Activated CD8-positive, alpha-beta memory T cell treated with anti-CD3 and anti-CD28 coated beads, Interleukin-2, amount 50 U/mL, for 24 hours (primary cell): Measurements from ENCODE around the gene SINHCAF.
"Not testable (repeated sequence)": the region's sequence is repeated elsewhere in the genome, so short reads cannot be mapped to it uniquely, and the experiment has no call there.

Experiments used
- DNase-seq: peaks from one replicate; pipeline ENCODE4 v3.0.0-alpha.2; 2020; ENCODE audit errors: extremely low read depth

Gene SINHCAF

DNA sequence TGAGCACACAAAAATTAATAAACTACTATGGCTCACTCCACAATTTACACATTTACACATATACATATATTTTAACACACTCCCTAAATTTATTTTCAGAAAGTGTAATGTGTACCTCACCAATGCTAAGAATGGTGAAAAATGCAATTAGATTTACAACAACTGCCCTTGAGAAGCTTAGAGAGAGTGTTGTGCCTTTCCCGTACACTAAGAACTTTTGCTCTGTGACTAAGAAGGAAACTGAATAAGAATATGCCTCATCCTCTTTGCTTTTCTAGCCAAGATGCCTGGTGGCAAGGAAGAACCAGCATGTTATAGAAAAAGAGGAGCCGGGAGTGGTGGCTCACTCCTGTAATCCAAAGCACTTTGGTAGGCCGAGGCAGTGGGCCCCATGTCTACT lies 62.3 kb downstream of the SINHCAF start:
- no peak for DNase-seq

DNA sequence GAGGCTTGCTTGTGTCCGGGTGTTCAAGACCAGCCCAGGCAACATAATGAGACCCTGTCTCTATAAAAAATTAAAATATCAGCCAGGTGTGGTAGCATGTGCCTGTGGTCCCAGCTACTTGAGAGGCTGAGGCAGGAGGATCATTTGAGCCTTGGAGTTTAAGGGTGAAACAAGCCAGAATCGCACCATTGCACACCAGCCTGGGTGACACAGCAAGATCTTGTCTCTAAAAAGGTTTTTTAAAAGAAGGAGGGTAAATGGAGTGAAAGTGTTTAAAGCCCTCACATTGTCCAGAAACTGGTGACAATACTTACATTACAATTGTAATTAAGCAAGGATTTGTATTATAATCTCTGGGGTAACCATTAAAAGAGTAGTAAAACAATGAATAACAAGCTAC lies 64.2 kb downstream of the SINHCAF start:
- DNase-seq, result no peak

DNA sequence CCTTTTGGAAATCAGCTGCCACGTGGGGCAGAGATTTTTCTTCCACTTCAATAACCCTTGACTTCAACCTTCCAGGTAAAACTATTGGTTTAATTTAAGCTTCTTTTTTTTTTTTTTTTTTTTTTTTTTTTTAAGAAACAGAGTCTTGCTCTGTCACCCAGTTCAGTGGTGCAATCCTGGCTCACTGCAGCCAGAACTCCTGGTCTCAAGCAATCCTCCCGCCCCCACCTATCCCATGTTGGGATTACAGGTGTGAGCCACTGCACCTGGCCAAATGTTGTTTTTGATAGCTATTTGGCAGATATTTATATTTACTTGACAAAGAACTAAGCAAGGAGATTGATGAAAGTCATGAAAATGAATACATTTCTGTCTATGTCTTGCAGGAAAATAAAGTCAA lies 65.1 kb downstream of the SINHCAF start:
- DNase-seq, result no peak

DNA sequence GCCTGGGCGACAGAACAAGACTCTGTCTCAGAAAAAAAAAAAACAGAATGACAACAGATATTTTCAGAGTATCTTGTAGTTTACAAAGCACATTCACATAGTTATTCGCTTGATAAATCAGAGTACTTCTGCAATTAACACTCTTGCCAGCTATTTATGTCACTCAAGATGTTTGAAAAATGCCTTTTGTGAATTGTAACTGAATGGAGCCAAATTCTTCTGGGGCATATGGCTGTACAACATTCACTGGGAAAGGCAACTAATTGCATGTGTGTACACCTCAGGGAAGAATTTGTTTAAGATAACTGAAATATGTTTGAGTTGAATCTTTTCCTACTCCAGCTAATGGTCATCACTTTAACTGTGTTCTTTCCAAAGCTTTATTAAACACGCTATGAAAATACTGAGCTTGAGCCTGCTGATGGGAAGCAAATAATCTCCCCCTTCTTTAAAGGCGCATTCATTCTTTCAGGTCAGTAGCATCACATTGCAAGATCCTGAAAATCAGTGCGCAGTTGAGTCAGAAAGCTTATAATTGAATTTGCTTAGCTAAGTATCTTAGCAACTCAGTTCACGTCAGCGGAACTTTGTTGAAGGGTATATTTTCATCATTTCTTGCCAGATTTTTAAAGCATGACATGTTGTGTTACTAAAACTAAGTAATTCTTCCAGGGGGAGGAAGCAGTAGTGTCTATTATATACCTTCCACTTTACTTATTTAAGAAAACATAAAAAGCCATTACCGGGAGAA lies 66.6 kb downstream of the SINHCAF start:
- no peak for DNase-seq

- no peak for DNase-seq
Observed at GRCh38 chr12:31257784-31258183, 68.2 kb downstream of the SINHCAF start.

DNA sequence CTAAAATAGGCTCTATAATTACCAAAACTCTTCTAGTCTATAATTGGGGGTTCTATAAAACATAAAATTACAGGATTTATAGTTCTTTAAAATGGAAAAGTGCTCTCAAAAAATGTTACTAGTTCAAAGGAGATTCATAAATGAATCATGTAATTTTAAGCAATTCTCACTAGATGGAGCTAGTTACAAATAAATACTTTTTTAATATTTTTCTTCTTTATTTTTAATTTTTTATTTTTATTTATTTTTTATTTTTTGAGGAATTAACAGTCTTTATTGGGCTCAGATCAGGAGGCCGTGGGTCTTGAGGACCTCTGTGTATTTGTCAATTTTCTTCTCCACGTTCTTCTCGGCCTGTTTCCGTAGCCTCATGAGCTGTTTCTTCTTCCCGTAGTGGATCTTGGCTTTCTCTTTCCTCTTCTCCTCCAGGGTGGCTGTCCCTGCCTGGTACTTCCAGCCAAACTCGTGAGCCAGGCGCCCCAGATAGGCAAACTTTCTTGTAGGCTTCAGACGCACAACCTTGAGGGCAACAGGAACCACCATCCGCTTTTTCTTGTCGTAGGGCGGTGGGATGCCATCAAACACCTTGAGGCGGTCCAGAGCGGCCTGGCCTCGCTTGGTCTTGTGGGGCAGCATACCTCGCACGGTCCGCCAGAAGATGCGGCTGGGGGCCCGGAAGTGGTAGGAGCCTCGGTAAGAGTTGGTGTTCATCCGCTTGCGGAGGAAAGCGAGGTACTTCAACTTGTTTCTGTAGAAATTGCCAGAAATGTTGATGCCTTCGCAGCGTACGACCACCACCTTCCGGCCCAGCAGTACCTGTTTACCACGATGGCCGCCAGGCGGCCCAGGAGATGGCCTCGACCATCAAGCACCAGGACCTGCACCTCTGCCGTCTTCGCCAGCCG lies 74.0 kb downstream of the SINHCAF start:
- DNase-seq, result not testable (repeated sequence)

- DNase-seq, result no peak
Observed at GRCh38 chr12:31250179-31250578, 75.8 kb downstream of the SINHCAF start.

DNA sequence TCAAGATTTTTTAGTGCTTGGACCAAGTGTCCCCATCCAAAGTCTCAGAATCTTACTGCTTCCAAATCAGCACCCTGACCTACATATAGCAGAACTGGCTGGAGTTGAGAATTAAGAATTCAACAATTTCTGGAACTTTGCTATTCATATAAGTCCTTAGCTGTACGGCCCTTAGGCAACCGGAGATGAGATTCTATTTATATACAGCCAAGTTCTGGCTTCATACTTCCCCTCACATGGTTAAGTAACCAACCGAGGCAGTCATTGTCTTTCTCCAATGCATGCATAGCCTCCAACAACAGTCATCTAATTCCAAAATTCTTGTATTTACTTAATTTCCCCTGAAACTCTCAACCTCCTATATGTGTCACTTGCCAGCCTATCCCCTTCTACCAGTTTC lies 76.6 kb downstream of the SINHCAF start:
- no peak for DNase-seq

- DNase-seq, result no peak
Observed at GRCh38 chr12:31248815-31249214, 77.1 kb downstream of the SINHCAF start.

- DNase-seq, result no peak
Observed at GRCh38 chr12:31248337-31248736, 77.6 kb downstream of the SINHCAF start.

DNA sequence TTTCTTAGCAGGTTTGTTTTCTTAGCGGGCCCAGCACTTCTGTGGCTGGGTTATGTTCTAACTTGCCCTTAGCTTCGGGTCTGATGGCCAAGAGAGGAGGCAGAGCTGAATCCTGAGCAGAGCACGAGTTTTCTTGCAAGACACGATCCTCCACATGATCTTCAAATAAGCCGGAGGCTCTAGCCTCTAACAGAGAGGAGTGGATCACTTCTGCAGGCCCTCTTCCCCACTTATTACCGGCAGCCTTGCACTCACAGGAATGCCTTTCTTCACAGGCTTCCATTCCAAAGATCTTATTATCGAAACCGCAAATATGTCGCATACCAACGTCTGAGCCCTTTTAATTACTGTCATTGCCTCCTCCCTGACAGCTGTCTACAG lies 79.5 kb downstream of the SINHCAF start:
- no peak for DNase-seq

- DNase-seq, result no peak
Observed at GRCh38 chr12:31245822-31246469, 80.0 kb downstream of the SINHCAF start.

GRCh38 chr12:31242418-31242817 lies 83.5 kb downstream of the SINHCAF start:
- DNase-seq, result not testable (repeated sequence)

DNA sequence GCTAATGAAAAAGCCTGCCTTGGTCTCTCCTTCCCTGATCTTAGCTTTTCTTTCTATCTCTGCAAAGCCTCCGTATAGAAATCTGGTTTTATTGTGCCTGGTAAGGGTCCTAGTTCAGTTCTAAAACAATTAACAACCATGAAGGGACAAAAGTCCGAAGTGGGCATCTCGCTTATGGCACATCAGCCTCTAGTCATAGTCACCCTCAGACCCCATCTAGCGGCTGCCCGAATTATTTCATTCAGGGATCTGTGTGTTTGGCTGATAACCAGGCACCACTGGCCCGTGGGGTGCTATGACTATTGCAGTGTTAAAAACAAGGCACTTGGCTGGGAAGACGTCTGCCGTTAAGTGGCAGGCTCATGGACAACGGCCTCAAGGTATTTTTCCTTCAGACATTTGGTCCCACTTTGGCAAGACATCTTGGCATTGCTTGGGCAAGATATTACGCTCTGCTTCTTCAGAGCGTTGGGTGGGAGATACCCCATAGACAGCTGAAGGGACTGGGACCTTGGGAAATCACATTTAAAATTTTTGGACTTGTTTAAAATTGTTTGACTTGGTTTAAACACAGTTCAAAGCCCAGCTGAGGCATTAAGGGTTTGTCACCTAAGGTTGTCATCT lies 87.1 kb downstream of the SINHCAF start:
- no peak for DNase-seq

- DNase-seq, result not testable (repeated sequence)
Observed at GRCh38 chr12:31238333-31238732, 87.6 kb downstream of the SINHCAF start.

GRCh38 chr12:31236998-31237637 lies 88.8 kb downstream of the SINHCAF start:
- DNase-seq, result no peak

- DNase-seq, result no peak
Observed at GRCh38 chr12:31235868-31236395, 90.0 kb downstream of the SINHCAF start.

GRCh38 chr12:31234955-31235867 lies 90.7 kb downstream of the SINHCAF start:
- DNase-seq, result no peak

DNA sequence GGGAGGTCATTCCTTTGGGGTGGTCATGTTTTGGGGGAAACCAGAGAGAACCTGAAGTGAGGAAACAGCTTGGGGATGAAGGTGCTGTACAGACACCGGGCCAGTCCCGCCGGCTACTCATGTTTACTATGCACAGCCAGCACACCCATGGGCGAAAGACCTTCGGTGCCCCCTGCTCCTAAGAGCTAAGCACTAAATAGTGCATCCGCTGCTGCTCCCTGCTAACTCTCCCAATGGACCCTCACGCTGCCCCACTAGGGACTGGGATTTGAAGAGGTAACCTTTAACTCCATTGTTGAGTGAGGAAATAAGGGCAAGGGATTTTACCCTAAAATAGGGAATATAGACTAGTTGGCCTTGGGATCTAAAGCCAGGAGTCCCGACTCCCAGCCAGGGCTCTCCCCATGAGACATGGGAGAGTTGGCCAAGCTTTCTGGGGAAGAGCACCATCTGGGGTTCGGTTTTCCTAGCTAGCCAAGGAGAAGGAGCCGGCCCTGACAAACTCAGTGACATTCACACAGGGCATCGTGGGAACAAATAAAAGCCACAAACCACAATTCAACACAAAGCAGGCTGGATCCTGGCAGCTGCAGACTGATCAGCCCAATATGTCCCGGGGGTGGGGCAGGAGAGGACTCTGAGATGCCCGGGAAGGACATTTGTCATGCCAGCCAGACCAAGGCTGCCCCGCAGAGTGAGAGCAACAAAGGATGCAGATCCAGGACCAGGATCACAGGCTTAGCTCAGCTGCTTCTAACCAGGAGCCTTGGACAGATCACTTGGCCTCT lies 91.7 kb downstream of the SINHCAF start:
- DNase-seq, result no peak
